Fibroblast of skin of right quadriceps (primary cell): ENCODE results near the gene ZNF592.

ENCODE experiments used
- DNase-seq: peaks from one replicate; pipeline ENCODE4 v3.0.0-alpha.2; 2013

Gene ZNF592

GRCh38 chr15:84782346-84782745, 34.0 kb downstream of the ZNF592 start:
- DNase-seq: no peak

GRCh38 chr15:84783493-84784251, 35.3 kb downstream of the ZNF592 start:
- DNase-seq: no peak

GRCh38 chr15:84784262-84784661, 35.9 kb downstream of the ZNF592 start:
- DNase-seq: no peak

GRCh38 chr15:84785053-84785452, 36.7 kb downstream of the ZNF592 start:
- no peak for DNase-seq

GRCh38 chr15:84788500-84788899, 40.1 kb downstream of the ZNF592 start:
- DNase-seq: no peak

- DNase-seq: no peak
Measured at GRCh38 chr15:84789762-84790161, 41.4 kb downstream of the ZNF592 start.

GRCh38 chr15:84790676-84791075, 42.3 kb downstream of the ZNF592 start:
- no peak for DNase-seq

- no peak for DNase-seq
Measured at GRCh38 chr15:84791763-84792162, 43.4 kb downstream of the ZNF592 start.

- DNase-seq: no peak
Measured at GRCh38 chr15:84793431-84794161, 45.2 kb downstream of the ZNF592 start.

- no peak for DNase-seq
Measured at GRCh38 chr15:84794162-84794547, 45.8 kb downstream of the ZNF592 start.

- DNase-seq: no peak
Measured at GRCh38 chr15:84795186-84795585, 46.8 kb downstream of the ZNF592 start.

GRCh38 chr15:84797212-84797611, 48.8 kb downstream of the ZNF592 start:
- DNase-seq: no peak

- no peak for DNase-seq
Measured at GRCh38 chr15:84797801-84798200, 49.4 kb downstream of the ZNF592 start.

- DNase-seq: no peak
Measured at GRCh38 chr15:84798436-84798946, 50.1 kb downstream of the ZNF592 start.

GRCh38 chr15:84799511-84800187, 51.3 kb downstream of the ZNF592 start:
- DNase-seq: no peak

- DNase-seq: no peak
Measured at GRCh38 chr15:84800365-84800806, 52.0 kb downstream of the ZNF592 start.

GRCh38 chr15:84804005-84804900, 55.9 kb downstream of the ZNF592 start:
- no peak for DNase-seq

- DNase-seq: no peak
Measured at GRCh38 chr15:84805221-84805620, 56.8 kb downstream of the ZNF592 start.

GRCh38 chr15:84807228-84807627, 58.8 kb downstream of the ZNF592 start:
- no peak for DNase-seq

GRCh38 chr15:84810073-84810840, 61.9 kb downstream of the ZNF592 start:
- no peak for DNase-seq

- DNase-seq: no peak
Measured at GRCh38 chr15:84811151-84811550, 62.8 kb downstream of the ZNF592 start.

GRCh38 chr15:84811828-84812227, 63.4 kb downstream of the ZNF592 start:
- no peak for DNase-seq
